GM12878 (cell line): ENCODE results near the gene PHC3. TPM values are rescaled to one million over a fixed set of nuclear protein-coding genes. Genes with fewer than 3 reads are reported as not detected.

Experiments used
- ATAC-seq: fragments of 200-7000 bp; cut with Tn5 transposase; 3 replicates; pipeline ENCODE4 v1.9.1; 2020; ENCODE audit warnings: mild to moderate bottlenecking, moderate library complexity
- BruUV-seq: library from RNA; stranded (reverse); fragments of 400-500 nt; replicated peaks from 2 replicates; lab custom pipeline; 2021; lab: Mats Ljungman, UMichigan
- CTCF ChIA-PET: fragments of 300-600 bp; sonication (Branson Sonifier 250); formaldehyde crosslinking; extraction: SDS; loops from one replicate; lab custom pipeline; 2021; ENCODE audit warnings: inconsistent platforms; lab: Yijun Ruan, JAX
- POLR2A ChIA-PET: fragments of 350-600 bp; formaldehyde crosslinking; extraction: SDS; loops from one replicate; lab custom pipeline; 2021; ENCODE audit warnings: inconsistent platforms; lab: Charles Lee
- RAD21 ChIA-PET: fragments of 300-600 bp; sonication (Branson Sonifier 250); formaldehyde crosslinking; loops from one replicate; lab custom pipeline; 2023; ENCODE audit warnings: antibody characterized with exemption; ENCODE audit not compliant: unreplicated experiment; lab: Charles Lee
- SMC1A ChIA-PET: fragments of 300-600 bp; sonication (Branson Sonifier 250); formaldehyde crosslinking; loops from one replicate; lab custom pipeline; 2023; ENCODE audit not compliant: unreplicated experiment, uncharacterized antibody; lab: Charles Lee
- DNase-seq: peaks from one replicate; pipeline ENCODE4 v3.0.0-alpha.2; 2011; ENCODE audit warnings: low read depth, low spot score
- FAIRE-seq: peaks from 3 replicates; lab custom pipeline; 2011; peaks lifted over from hg19 to GRCh38; lab: Jason Lieb, UNC
- H2AFZ ChIP-seq: 2 replicates; pipeline ENCODE4 v1.6.0; 2011; ENCODE audit warnings: low read depth, low read length, control low read depth; ENCODE audit not compliant: control insufficient read depth
- H3K27ac ChIP-seq: 2 replicates; pipeline ENCODE4 v1.5.1; 2011; ENCODE audit warnings: control low read depth; ENCODE audit not compliant: control insufficient read depth, insufficient read depth
- H3K27me3 ChIP-seq, 2 experiments: replicated peaks in 1 of 2; 2 replicates each; pipeline versions ENCODE4 v1.6.0 to v1.6.1; 2011; ENCODE audit warnings: low read length in 1 of 2; ENCODE audit not compliant: control insufficient read depth in 2 of 2, insufficient read depth in 2 of 2
- H3K36me3 ChIP-seq, 2 experiments: 2 replicates each; pipeline ENCODE4 v1.5.1; 2011; ENCODE audit warnings: low read length in 1 of 2; ENCODE audit not compliant: control insufficient read depth in 2 of 2, insufficient read depth in 2 of 2
- H3K4me1 ChIP-seq: 2 replicates; pipeline ENCODE4 v1.6.1; 2011; ENCODE audit warnings: mild to moderate bottlenecking, low read length, moderate library complexity, mixed read lengths; ENCODE audit not compliant: control insufficient read depth, insufficient read depth
- H3K4me2 ChIP-seq: 2 replicates; pipeline ENCODE4 v1.6.0; 2011; ENCODE audit warnings: control low read depth; ENCODE audit not compliant: control insufficient read depth, insufficient read depth
- H3K4me3 ChIP-seq: fragments of 200-600 bp; sonication (generic); 2 replicates; pipeline ENCODE4 v1.5.1; 2016
- H3K79me2 ChIP-seq: 2 replicates; pipeline ENCODE4 v1.6.0; 2011; ENCODE audit warnings: low read length; ENCODE audit not compliant: control insufficient read depth, insufficient read depth
- H3K9ac ChIP-seq: 2 replicates; pipeline ENCODE4 v1.8.0; 2011; ENCODE audit warnings: low read length, control low read depth, mixed read lengths; ENCODE audit not compliant: control insufficient read depth, insufficient read depth
- H3K9me3 ChIP-seq: replicated peaks from 3 replicates; pipeline ENCODE4 v1.5.1; 2011; ENCODE audit warnings: mild to moderate bottlenecking, low read length; ENCODE audit not compliant: control insufficient read depth, insufficient read depth
- H4K20me1 ChIP-seq: 2 replicates; pipeline ENCODE4 v1.6.0; 2011; ENCODE audit not compliant: control insufficient read depth, insufficient read depth
- CREM ChIP-seq: IDR thresholded peaks from 2 replicates; pipeline ENCODE4 v1.6.1; 2014; ENCODE audit warnings: antibody characterized with exemption, low read depth
- HDAC2 ChIP-seq: fragments of 200-600 bp; sonication (generic); IDR thresholded peaks from 2 replicates; pipeline ENCODE4 v1.6.1; 2017
- IKZF1 ChIP-seq: fragments of 450-650 bp; conservative IDR thresholded peaks from 2 replicates; pipeline ENCODE4 v1.6.1; 2017; ENCODE audit warnings: antibody characterized with exemption, mild to moderate bottlenecking
- RUNX3 ChIP-seq: IDR thresholded peaks from 2 replicates; pipeline ENCODE4 v1.6.1; 2012; ENCODE audit warnings: low read length, inconsistent platforms
- SIN3A ChIP-seq: IDR thresholded peaks from 2 replicates; pipeline ENCODE4 v1.6.1; 2012; ENCODE audit warnings: low read depth, low read length, improper control_type of control experiment
- SP1 ChIP-seq: IDR thresholded peaks from one replicate; pipeline ENCODE4 v1.6.1; 2011; ENCODE audit warnings: low read depth, low read length
- ZNF217 ChIP-seq: fragments of 450-650 bp; IDR thresholded peaks from 2 replicates; pipeline ENCODE4 v1.6.1; 2017; ENCODE audit warnings: antibody characterized with exemption, mild to moderate bottlenecking
- WGBS: methylation state at CpG from one replicate; pipeline ENCODE4 v1.1.6; 2016; ENCODE audit warnings: low lambda C conversion rate; ENCODE audit not compliant: insufficient replicate concordance, insufficient coverage; ENCODE audit errors: missing lambda C conversion rate; 5-methylcytosine and 5-hydroxymethylcytosine counted together
- in situ Hi-C: fragments of 300-500 bp; cut with MboI; formaldehyde crosslinking; loops from 9 replicates; pipeline ENCODE4 v1.14.3; 2018; ENCODE audit warnings: mixed read lengths
- intact Hi-C: fragments of 100-400 bp; cut with micrococcal nuclease; formaldehyde crosslinking; loops from one replicate; pipeline ENCODE4 v1.14.2; 2022; ENCODE audit not compliant: unreplicated experiment
- polyA plus RNA-seq, 11 experiments: library from polyadenylated mRNA; depleted of rRNA in 4 of 11; unstranded in 6 of 11; stranded (reverse) in 5 of 11; fragments of >200 nt; fragmentation: Nextera tagmentation in 4 of 11; fragmentation: Illumina TruSeq in 1 of 11; extraction: Ambion mirVana in 4 of 11; extraction: Trizol in 1 of 11; gene quantifications; 1 replicate in 1 of 11; 2 replicates in 10 of 11; pipeline versions ENCODE4 v1.2.1 to v1.2.3, GENCODE V29; 2011 to 2016; ENCODE audit warnings: inconsistent platforms in 2 of 11, missing spikeins in 2 of 11, low read depth in 1 of 11
- total RNA-seq, 4 experiments: library from RNA; depleted of rRNA in 3 of 4; stranded (reverse); fragments of >200 nt in 3 of 4; fragmentation: Illumina TruSeq in 1 of 4; extraction: Trizol in 1 of 4; gene quantifications; 2 replicates each; pipeline versions ENCODE4 v1.2.1 to v1.2.3, GENCODE V29; 2013 to 2021
- TF ChIP-seq, protein P1 (sequence below), 3 experiments: IDR thresholded peaks in 2 of 3; conservative IDR thresholded peaks in 1 of 3; 2 replicates each; pipeline ENCODE4 v1.5.1; 2011; ENCODE audit warnings: low read depth in 3 of 3, low read length in 3 of 3, mild to moderate bottlenecking in 3 of 3, control low read depth in 2 of 3, moderate library complexity in 2 of 3, inconsistent platforms in 1 of 3, mixed read lengths in 1 of 3; ENCODE audit not compliant: control insufficient read depth in 2 of 3, insufficient read depth in 1 of 3; ENCODE audit errors: extremely low read depth in 1 of 3
- TF ChIP-seq, protein P2 (sequence below): IDR thresholded peaks from 2 replicates; pipeline ENCODE4 v1.6.1; 2011; ENCODE audit warnings: mild to moderate bottlenecking, low read depth, low read length, moderate library complexity; ENCODE audit not compliant: insufficient replicate concordance

The PHC3 gene
- total and polyA plus RNA-seq, 10 of the 15 experiments (the other 5 are each of a cell fraction or from before 2014, with no cell fraction given), result 3.3 to 62.3 (median 22.1) TPM

DNA sequence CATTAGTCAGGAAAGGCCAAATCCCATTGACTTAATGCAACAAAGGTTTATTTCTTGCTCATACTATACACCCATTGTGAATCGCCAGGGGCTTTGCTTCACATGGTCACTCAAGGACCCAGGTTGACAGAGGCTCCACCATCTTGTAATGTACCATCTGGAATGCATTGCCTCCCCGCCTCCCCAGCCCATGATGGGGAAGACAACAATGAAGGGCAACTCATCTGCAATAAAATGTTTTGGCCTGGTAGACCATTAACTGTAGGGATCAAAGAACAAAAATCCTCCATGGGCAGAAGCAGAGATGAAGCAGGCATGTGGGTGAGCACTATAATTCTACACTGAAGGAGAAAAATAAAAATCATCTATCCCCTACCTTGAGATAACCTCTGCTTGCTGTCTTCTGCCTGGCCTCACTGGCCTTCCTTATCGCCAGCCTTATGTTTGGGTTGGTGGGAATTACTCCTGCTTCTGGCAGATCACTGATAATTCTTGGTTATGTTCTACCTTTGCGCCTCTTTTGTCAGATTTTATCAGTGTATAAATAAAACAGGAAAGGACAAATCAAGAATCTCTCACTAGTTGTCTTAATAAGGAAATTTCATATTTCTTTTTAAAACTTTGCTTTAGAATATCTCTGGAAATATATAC is 106.0 kb downstream of the PHC3 start:
- no peak for TF ChIP-seq SP1
- TF ChIP-seq IKZF1, result no peak
- TF ChIP-seq, protein P1, sequence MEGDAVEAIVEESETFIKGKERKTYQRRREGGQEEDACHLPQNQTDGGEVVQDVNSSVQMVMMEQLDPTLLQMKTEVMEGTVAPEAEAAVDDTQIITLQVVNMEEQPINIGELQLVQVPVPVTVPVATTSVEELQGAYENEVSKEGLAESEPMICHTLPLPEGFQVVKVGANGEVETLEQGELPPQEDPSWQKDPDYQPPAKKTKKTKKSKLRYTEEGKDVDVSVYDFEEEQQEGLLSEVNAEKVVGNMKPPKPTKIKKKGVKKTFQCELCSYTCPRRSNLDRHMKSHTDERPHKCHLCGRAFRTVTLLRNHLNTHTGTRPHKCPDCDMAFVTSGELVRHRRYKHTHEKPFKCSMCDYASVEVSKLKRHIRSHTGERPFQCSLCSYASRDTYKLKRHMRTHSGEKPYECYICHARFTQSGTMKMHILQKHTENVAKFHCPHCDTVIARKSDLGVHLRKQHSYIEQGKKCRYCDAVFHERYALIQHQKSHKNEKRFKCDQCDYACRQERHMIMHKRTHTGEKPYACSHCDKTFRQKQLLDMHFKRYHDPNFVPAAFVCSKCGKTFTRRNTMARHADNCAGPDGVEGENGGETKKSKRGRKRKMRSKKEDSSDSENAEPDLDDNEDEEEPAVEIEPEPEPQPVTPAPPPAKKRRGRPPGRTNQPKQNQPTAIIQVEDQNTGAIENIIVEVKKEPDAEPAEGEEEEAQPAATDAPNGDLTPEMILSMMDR (IDR thresholded peaks at IDR 0.05 in 2 of 3, conservative IDR thresholded peaks at IDR 0.05 in 1 of 3; ENCODE audit: control insufficient read depth in 2 of 3, extremely low read depth in 1 of 3, insufficient read depth in 1 of 3, low read depth in 3 of 3, low read length in 3 of 3), result no peak
- TF ChIP-seq, protein P2, sequence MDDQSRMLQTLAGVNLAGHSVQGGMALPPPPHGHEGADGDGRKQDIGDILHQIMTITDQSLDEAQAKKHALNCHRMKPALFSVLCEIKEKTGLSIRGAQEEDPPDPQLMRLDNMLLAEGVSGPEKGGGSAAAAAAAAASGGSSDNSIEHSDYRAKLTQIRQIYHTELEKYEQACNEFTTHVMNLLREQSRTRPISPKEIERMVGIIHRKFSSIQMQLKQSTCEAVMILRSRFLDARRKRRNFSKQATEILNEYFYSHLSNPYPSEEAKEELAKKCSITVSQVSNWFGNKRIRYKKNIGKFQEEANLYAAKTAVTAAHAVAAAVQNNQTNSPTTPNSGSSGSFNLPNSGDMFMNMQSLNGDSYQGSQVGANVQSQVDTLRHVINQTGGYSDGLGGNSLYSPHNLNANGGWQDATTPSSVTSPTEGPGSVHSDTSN, result no peak
- no peak for TF ChIP-seq SIN3A
- TF ChIP-seq HDAC2, result no peak
- TF ChIP-seq RUNX3, result no peak
- no peak for TF ChIP-seq CREM
- no peak for TF ChIP-seq ZNF217
- intact Hi-C loops (no loop called here), in situ Hi-C loops (no loop called here)
- POLR2A ChIA-PET, result no interaction called here
- Histone ChIP-seq H2AFZ (no peak overlapping the region), H3K4me2 (no peak overlapping the region), H3K27ac (no peak overlapping the region), H3K79me2 (no peaks in the 10 kb centered on the region; the same call in 1 of the 2 replicates), H3K4me3 (no peak overlapping the region), H3K9ac (no peak overlapping the region), H3K27me3 (no peaks in the 10 kb centered on the region; a peak in 1 of 4 replicates), H3K36me3 (no peaks in the 10 kb centered on the region), H4K20me1 (no peaks in the 10 kb centered on the region), H3K9me3 (peaks cover 1% of the 10 kb centered on the region; the same call in 2 of the 3 replicates), H3K4me1 (no peaks in the 10 kb centered on the region)
- no peak for DNase-seq
- ATAC-seq, result no peak
- SMC1A ChIA-PET, result no interaction called here
- 59% methylated on average over 4 of the region's 4 CpGs for WGBS
- no peak for FAIRE-seq
- RAD21 ChIA-PET, result no interaction called here
- CTCF ChIA-PET, result no interaction called here
- BruUV-seq, result no TSS peak
